Esophagus squamous epithelium (tissue), 5 donors: ENCODE results near the gene MAP2K3. TPM values are rescaled to one million over a fixed set of nuclear protein-coding genes. Genes with fewer than 3 reads are reported as not detected.

Experiments
- DNase-seq: peaks from one replicate; lab custom pipeline; 2025; lab: John Stamatoyannopoulos, UW
- H3K27ac ChIP-seq, 4 donors: fragments of 200-600 bp; sonication (generic); one replicate each; pipeline ENCODE4 v1.5.1; 2016 to 2019; ENCODE audit warnings: mild to moderate bottlenecking in 1 of 4
- H3K27me3 ChIP-seq, 4 donors: fragments of 200-600 bp; sonication (generic); 1 replicate in 3 of 4; 2 replicates in 1 of 4; pipeline versions ENCODE4 v1.5.1 to v1.6.0; 2017 to 2021; ENCODE audit warnings: antibody characterized with exemption in 1 of 4
- H3K36me3 ChIP-seq, 3 donors: fragments of 200-600 bp; sonication (generic); one replicate each; pipeline ENCODE4 v1.5.1; 2016 to 2019
- H3K4me1 ChIP-seq, 3 donors: fragments of 200-600 bp; sonication (generic); one replicate each; pipeline ENCODE4 v1.5.1; 2017 to 2019
- H3K4me3 ChIP-seq, 4 donors: fragments of 200-600 bp; sonication (generic); 1 replicate in 3 of 4; 2 replicates in 1 of 4; pipeline ENCODE4 v1.5.1; 2016 to 2019; ENCODE audit warnings: mild to moderate bottlenecking in 2 of 4, moderate library complexity in 1 of 4
- H3K9me3 ChIP-seq, 3 donors: fragments of 200-600 bp; sonication (generic); one replicate each; pipeline ENCODE4 v1.5.1; 2016 to 2019
- POLR2A ChIP-seq, 4 donors: fragments of 450-650 bp; IDR thresholded peaks; one replicate each; pipeline ENCODE4 v1.6.1; 2017; ENCODE audit warnings: antibody characterized with exemption in 4 of 4, mild to moderate bottlenecking in 4 of 4, moderate library complexity in 3 of 4
- WGBS, 2 donors: methylation state at CpG; one replicate each; pipeline ENCODE4 v1.1.5; 2018; 5-methylcytosine and 5-hydroxymethylcytosine counted together
- intact Hi-C: fragments of 100-400 bp; cut with DNase I; formaldehyde crosslinking; loops from one replicate; pipeline ENCODE4 v1.15.0; 2022
- total RNA-seq, 4 donors: library from RNA; depleted of rRNA; stranded (reverse); fragments of >200 nt; gene quantifications; one replicate each; pipeline ENCODE4 v1.1.0, GENCODE V29; 2016
- TF ChIP-seq, protein P1 (sequence below), 6 experiments: fragments of 450-650 bp in 4 of 6; fragments of 200-600 bp in 2 of 6; sonication (generic) in 2 of 6; IDR thresholded peaks; one replicate each; pipeline ENCODE4 v1.5.1; 2016 to 2019; ENCODE audit warnings: antibody characterized with exemption in 6 of 6, mild to moderate bottlenecking in 4 of 6, moderate library complexity in 4 of 6
- donor health status: DM: yes; HTN: yes; CAD: no.

Gene MAP2K3
- total RNA-seq, 4 donors from 2014 or later: 24.1 to 53.6 (median 38.4) TPM

DNA sequence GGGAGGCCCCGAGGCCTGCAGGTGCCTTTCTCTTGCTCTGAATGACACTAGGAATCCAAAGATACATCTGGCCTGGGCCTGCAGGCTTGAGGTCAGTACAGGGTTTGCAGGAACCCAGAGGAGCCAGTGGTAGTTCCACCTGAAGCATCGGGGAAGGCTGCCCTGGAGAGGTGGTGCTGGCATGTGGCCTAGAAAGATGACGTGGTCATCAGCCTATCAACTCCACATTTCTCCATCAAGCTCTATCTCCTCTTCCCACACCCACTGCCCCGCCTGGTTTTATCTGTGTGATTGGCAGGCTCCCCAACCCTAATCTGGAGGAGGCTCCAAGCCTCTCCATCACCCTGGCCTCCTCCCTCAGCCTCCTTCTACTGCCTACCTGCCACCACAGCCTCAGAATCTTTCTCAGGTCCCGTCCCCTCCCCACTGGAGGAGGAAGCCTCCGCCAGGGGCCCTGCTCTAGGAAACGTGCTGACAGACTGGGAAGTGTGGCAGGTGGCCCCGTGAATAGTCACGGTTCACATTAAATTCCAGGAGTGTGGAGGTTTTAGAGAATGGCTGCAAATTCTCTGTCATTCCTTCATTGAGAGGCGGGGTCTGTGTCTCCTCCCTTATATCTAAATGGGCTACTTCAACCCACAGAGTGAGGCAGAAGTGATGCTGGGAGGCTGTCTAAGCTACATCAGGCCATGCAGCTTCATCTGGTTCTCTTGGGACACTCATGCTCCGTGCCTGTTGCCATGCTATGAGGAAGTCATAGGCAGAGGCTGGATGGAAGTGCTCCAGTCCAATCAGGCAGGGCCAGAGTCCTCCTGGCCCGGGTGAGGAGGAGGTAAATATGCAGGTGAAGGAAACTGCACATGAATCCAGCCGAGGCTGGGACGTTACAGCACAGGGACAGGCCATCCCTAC is 11.4 kb upstream of the MAP2K3 start:
- peaks cover 5 to 31% (median 11%) of the 10 kb centered on the region in 3 donors for H3K4me1 ChIP-seq
- intact Hi-C loops: loop anchor here (5.0 kb wide), 1 partner anchor 151 kb away; no protein-coding TSS in a partner anchor
- H3K9me3 ChIP-seq: no peaks in the 10 kb centered on the region
- H3K4me3 ChIP-seq: no peak overlapping the region
- TF ChIP-seq, protein P1, sequence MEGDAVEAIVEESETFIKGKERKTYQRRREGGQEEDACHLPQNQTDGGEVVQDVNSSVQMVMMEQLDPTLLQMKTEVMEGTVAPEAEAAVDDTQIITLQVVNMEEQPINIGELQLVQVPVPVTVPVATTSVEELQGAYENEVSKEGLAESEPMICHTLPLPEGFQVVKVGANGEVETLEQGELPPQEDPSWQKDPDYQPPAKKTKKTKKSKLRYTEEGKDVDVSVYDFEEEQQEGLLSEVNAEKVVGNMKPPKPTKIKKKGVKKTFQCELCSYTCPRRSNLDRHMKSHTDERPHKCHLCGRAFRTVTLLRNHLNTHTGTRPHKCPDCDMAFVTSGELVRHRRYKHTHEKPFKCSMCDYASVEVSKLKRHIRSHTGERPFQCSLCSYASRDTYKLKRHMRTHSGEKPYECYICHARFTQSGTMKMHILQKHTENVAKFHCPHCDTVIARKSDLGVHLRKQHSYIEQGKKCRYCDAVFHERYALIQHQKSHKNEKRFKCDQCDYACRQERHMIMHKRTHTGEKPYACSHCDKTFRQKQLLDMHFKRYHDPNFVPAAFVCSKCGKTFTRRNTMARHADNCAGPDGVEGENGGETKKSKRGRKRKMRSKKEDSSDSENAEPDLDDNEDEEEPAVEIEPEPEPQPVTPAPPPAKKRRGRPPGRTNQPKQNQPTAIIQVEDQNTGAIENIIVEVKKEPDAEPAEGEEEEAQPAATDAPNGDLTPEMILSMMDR (IDR thresholded peaks at IDR 0.05): no peak
- no peak for TF ChIP-seq POLR2A (IDR thresholded peaks at IDR 0.05)
- H3K36me3 ChIP-seq: no peaks in the 10 kb centered on the region
- no peak for DNase-seq
- no peak overlapping the region for H3K27ac ChIP-seq
- 65 to 70% methylated on average over 2 to 11 of the region's 14 CpGs for WGBS, 2 donors
- no peaks in the 10 kb centered on the region for H3K27me3 ChIP-seq

DNA sequence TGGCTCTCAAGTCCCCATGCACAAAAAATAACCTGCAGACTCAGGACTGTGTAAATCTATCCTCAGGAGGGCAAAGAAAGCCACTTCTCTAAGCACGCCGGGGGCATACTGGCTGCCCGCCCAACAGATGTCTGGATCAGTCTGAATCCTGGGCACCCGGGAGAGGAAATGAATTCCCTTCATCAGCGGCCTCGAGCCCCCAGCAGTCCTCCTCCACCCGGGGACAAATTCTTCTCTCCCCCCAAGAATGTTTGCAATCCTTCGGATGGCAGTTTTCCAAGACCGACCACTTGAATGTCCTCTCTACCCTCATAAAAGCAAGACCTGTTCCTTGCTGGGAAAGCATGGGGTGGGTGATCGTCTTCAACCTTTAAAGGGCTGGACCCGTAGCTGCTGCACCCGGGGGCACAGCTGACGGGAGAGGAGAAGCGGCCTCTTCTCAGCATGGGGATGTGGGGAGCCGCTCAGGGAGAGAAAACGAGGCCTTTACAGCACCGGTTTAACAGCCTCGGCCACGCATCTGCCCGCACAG is 9.4 kb upstream of the MAP2K3 start:
- intact Hi-C loops: no loop called here
- H3K4me3 ChIP-seq: peak overlapping the region; percentile 50 to 86 (median 64)
- 30 to 43% methylated on average over 5 to 13 of the region's 20 CpGs for WGBS, 2 donors
- peaks cover 8 to 42% (median 19%) of the 10 kb centered on the region in 3 donors for H3K4me1 ChIP-seq
- no peaks in the 10 kb centered on the region for H3K9me3 ChIP-seq
- no peaks in the 10 kb centered on the region for H3K36me3 ChIP-seq
- H3K27ac ChIP-seq: peak overlapping the region; percentile 69 to 79 (median 74)
- TF ChIP-seq, protein P1 (IDR thresholded peaks at IDR 0.05): no peak
- TF ChIP-seq POLR2A (IDR thresholded peaks at IDR 0.05): no peak
- H3K27me3 ChIP-seq: no peaks in the 10 kb centered on the region
- DNase-seq: no peak

DNA sequence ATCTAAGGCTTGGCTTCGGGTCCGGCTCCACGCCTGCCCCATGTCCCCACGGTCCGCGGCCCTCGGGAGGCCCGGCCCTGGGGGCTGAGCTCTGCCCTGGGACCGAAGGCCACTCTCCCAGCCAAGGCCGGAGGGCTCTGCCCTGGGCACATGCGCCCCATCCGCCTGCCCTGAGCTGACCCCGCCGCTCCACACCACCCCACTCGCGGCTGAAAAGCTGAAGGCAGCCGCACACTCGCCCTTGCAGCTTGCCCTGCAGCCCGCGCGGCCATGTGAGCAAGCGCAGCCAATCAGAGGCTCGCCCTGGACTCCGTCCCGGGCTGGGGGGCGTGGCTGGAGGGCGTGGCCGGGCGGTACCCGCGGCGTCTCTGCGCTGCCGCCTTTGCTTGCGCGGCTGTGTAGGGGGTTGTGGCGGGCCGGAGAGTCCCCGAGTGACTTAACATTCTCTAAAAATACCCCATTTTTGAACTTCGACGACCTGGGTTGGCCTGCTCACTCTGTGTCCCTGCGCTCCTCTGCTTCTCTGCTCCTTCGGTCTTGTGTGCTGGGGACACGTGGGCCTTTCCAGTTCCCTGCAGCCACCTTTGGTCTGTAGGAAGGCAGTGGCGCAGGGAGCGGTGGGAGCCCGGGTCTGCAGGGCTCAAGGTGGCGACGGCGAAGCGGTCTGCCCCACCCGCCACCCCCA is 8.8 kb upstream of the MAP2K3 start:
- H3K4me3 ChIP-seq: peak overlapping the region; percentile 50 to 86 (median 64)

DNA sequence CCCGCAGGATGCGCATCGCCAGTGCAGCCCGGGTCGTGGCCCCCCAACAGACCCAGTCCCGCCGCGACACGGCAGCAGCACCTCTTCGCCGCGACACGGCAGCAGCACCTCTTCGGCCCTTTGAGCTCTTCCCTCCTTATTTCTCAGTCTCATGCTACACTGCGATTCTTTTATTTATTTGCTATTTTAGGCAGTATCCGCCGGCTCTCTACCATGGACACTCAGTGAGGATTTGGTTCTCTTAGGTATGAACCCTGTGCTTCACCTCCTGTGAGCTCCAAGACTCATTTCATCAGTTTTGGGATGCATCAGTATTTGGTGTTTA is 8.3 kb upstream of the MAP2K3 start:
- Histone ChIP-seq H3K4me3 (peak overlapping the region; percentile 50 to 86 (median 64)), H3K27me3 (no peaks in the 10 kb centered on the region), H3K36me3 (no peaks in the 10 kb centered on the region), H3K27ac (peak overlapping the region in 3 of 4 donors; percentile 69 to 79 (median 71)), H3K4me1 (peaks cover 8 to 45% (median 19%) of the 10 kb centered on the region in 3 donors), H3K9me3 (no peaks in the 10 kb centered on the region)
- intact Hi-C loops: no loop called here
- no peak for DNase-seq
- WGBS, 2 donors: 16 to 20% methylated on average over 8 to 11 of the region's 17 CpGs
- TF ChIP-seq POLR2A (IDR thresholded peaks at IDR 0.05): no peak
- TF ChIP-seq, protein P1 (IDR thresholded peaks at IDR 0.05): no peak

More for the DNA sequence above, 8.8 kb upstream of the MAP2K3 start:
- intact Hi-C loops: no loop called here
- WGBS, 2 donors: 0 to 3% methylated on average over 8 to 10 of the region's 52 CpGs
- H3K36me3 ChIP-seq: no peaks in the 10 kb centered on the region
- TF ChIP-seq, protein P1 (IDR thresholded peaks at IDR 0.05): peak in 1 of 6 experiments; percentile 5
- peak in 2 of 4 donors; percentile 29 to 49 for TF ChIP-seq POLR2A (IDR thresholded peaks at IDR 0.05)
- H3K27ac ChIP-seq: peak overlapping the region; percentile 69 to 79 (median 74)
- DNase-seq: no peak
- H3K27me3 ChIP-seq: no peaks in the 10 kb centered on the region
- H3K4me1 ChIP-seq: peaks cover 8 to 45% (median 19%) of the 10 kb centered on the region in 3 donors
- H3K9me3 ChIP-seq: no peaks in the 10 kb centered on the region
